ENCODE data around the gene TPI1. TPM values are rescaled to one million over a fixed set of nuclear protein-coding genes. Genes with fewer than 3 reads are reported as not detected.

The TPI1 gene
- total RNA-seq, 4 donors from 2014 or later, result 500 to 741 (median 604) TPM

- ATAC-seq (no peak), DNase-seq (no peak)
- TF ChIP-seq CTCF (IDR thresholded peaks at IDR 0.05 in 4 of 5, conservative IDR thresholded peaks at IDR 0.05 in 1 of 5) (no peak), POLR2A (IDR thresholded peaks at IDR 0.05) (no peak)
- intact Hi-C loops (cut with DNase I; ENCODE audit: low total_unique reads) (no loop called here), in situ Hi-C loops (cut with MboI; ENCODE audit: low sequenced_read_pairs in 4 of 4) (no loop called here)
- Histone ChIP-seq H3K27me3 (peaks cover 13 to 29% (median 18%) of the 10 kb centered on the region in 3 donors), H3K9me3 (no peaks in the 10 kb centered on the region), H3K27ac (no peak overlapping the region), H3K4me1 (no peaks in the 10 kb centered on the region), H3K4me3 (no peak overlapping the region), H3K36me3 (no peaks in the 10 kb centered on the region)
Measured at GRCh38 chr12:6819106-6820030, 48.0 kb upstream of the TPI1 start.

- H3K4me3 ChIP-seq, result no peak overlapping the region
- no peaks in the 10 kb centered on the region for H3K36me3 ChIP-seq
- DNase-seq, result no peak
- no peaks in the 10 kb centered on the region for H3K4me1 ChIP-seq
- intact Hi-C loops (cut with DNase I; ENCODE audit: low total_unique reads), result no loop called here
- no peak for ATAC-seq
- in situ Hi-C loops (cut with MboI; ENCODE audit: low sequenced_read_pairs in 4 of 4), result no loop called here
- H3K27ac ChIP-seq, result no peak overlapping the region
- H3K27me3 ChIP-seq, result peaks cover 17 to 34% (median 23%) of the 10 kb centered on the region in 3 donors
- TF ChIP-seq CTCF (IDR thresholded peaks at IDR 0.05 in 4 of 5, conservative IDR thresholded peaks at IDR 0.05 in 1 of 5), result no peak
- TF ChIP-seq POLR2A (IDR thresholded peaks at IDR 0.05), result no peak
- H3K9me3 ChIP-seq, result no peaks in the 10 kb centered on the region
Measured at GRCh38 chr12:6820166-6820565, 47.2 kb upstream of the TPI1 start.

GRCh38 chr12:6821591-6822425 is 45.5 kb upstream of the TPI1 start, which contains the start of gene GPR162:
TSS of gene GPR162 (plus strand) at chr12:6821821. CDS start at chr12:6823899, 2,078 bp downstream.
- TF ChIP-seq POLR2A (IDR thresholded peaks at IDR 0.05), result no peak
- no peak for TF ChIP-seq CTCF (IDR thresholded peaks at IDR 0.05 in 4 of 5, conservative IDR thresholded peaks at IDR 0.05 in 1 of 5)
- peak within 1 kb of the TSS; percentile 34 to 50 (median 46) for H3K4me3 ChIP-seq
- H3K4me1 ChIP-seq, result no peaks in the 10 kb centered on the region
- DNase-seq (no peak), ATAC-seq (peak; percentile 19 to 47)
- H3K9me3 ChIP-seq, result no peaks in the 10 kb centered on the region
- in situ Hi-C loops (cut with MboI; ENCODE audit: low sequenced_read_pairs in 4 of 4), result no loop called here
- no peaks in the 10 kb centered on the region for H3K36me3 ChIP-seq
- H3K27me3 ChIP-seq, result peaks cover 17 to 50% (median 35%) of the 10 kb centered on the region in 3 donors
- H3K27ac ChIP-seq, result peak within 1 kb of the TSS in 3 of 4 donors; percentile 46 to 61 (median 48)
- intact Hi-C loops (cut with DNase I; ENCODE audit: low total_unique reads), result no loop called here

GRCh38 chr12:6822426-6823135 is 44.8 kb upstream of the TPI1 start:
- H3K4me1 ChIP-seq, result peaks cover 3 to 6% of the 10 kb centered on the region in 2 donors

More at GRCh38 chr12:6822426-6823135, 44.8 kb upstream of the TPI1 start:
- TF ChIP-seq CTCF (IDR thresholded peaks at IDR 0.05 in 4 of 5, conservative IDR thresholded peaks at IDR 0.05 in 1 of 5) (no peak), POLR2A (IDR thresholded peaks at IDR 0.05) (no peak)
- Histone ChIP-seq H3K36me3 (no peaks in the 10 kb centered on the region), H3K4me3 (peak overlapping the region in 2 of 4 donors; percentile 34 to 50), H3K9me3 (no peaks in the 10 kb centered on the region), H3K27ac (no peak overlapping the region), H3K27me3 (peaks cover 25 to 58% (median 42%) of the 10 kb centered on the region in 3 donors)
- ATAC-seq (no peak), DNase-seq (no peak)
- in situ Hi-C loops (cut with MboI; ENCODE audit: low sequenced_read_pairs in 4 of 4), result no loop called here
- intact Hi-C loops (cut with DNase I; ENCODE audit: low total_unique reads), result no loop called here
